ENCODE data around the gene WHRN.

WHRN gene

GRCh38 chr9:114505187-114506081 lies at the start of gene WHRN:
Gene WHRN (minus strand): TSS chr9:114505473. CDS start chr9:114504801, 672 bp downstream.
- peak; percentile 93 for DNase-seq

GRCh38 chr9:114553202-114553601 lies 47.9 kb upstream of the WHRN start:
- DNase-seq = no peak

- DNase-seq = no peak
These were observed 47.4 kb upstream of the WHRN start for GRCh38 chr9:114552706-114553105.

- no peak for DNase-seq
These were observed 46.7 kb upstream of the WHRN start for GRCh38 chr9:114551750-114552685.

GRCh38 chr9:114549697-114550330 lies 44.5 kb upstream of the WHRN start:
- DNase-seq = no peak

GRCh38 chr9:114546851-114547250 lies 41.6 kb upstream of the WHRN start:
- no peak for DNase-seq

GRCh38 chr9:114545055-114545454 lies 39.8 kb upstream of the WHRN start:
- DNase-seq = no peak

GRCh38 chr9:114539701-114540380 lies 34.6 kb upstream of the WHRN start:
- DNase-seq = no peak

GRCh38 chr9:114538241-114538640 lies 33.0 kb upstream of the WHRN start:
- DNase-seq = no peak

- DNase-seq = no peak
These were observed 27.4 kb upstream of the WHRN start for GRCh38 chr9:114532561-114533237.

GRCh38 chr9:114529285-114529684 lies 24.0 kb upstream of the WHRN start:
- DNase-seq = no peak

GRCh38 chr9:114526807-114527206 lies 21.5 kb upstream of the WHRN start:
- DNase-seq = no peak

GRCh38 chr9:114525513-114525912 lies 20.2 kb upstream of the WHRN start:
- DNase-seq = no peak

- DNase-seq = no peak
These were observed 19.0 kb upstream of the WHRN start for GRCh38 chr9:114524247-114524681.

- no peak for DNase-seq
These were observed 17.6 kb upstream of the WHRN start for GRCh38 chr9:114522847-114523246.

GRCh38 chr9:114522286-114522685 lies 17.0 kb upstream of the WHRN start:
- DNase-seq = no peak

GRCh38 chr9:114521846-114522245 lies 16.6 kb upstream of the WHRN start:
- no peak for DNase-seq

GRCh38 chr9:114518599-114519022 lies 13.3 kb upstream of the WHRN start:
- no peak for DNase-seq

GRCh38 chr9:114518120-114518519 lies 12.8 kb upstream of the WHRN start:
- no peak for DNase-seq

GRCh38 chr9:114516913-114517312 lies 11.6 kb upstream of the WHRN start:
- no peak for DNase-seq

- no peak for DNase-seq
These were observed 10.3 kb upstream of the WHRN start for GRCh38 chr9:114515528-114515927.

GRCh38 chr9:114513959-114514267 lies 8.6 kb upstream of the WHRN start:
- DNase-seq = no peak
